Fibroblast of peridontal ligament (primary cell): ENCODE data around the gene NFAM1.

Experiments used
- DNase-seq: peaks from one replicate; pipeline ENCODE4 v3.0.0-alpha.2; 2010; ENCODE audit errors: extremely low read depth

NFAM1 gene

GRCh38 chr22:42416671-42417230 is 15.5 kb downstream of the NFAM1 start:
- DNase-seq: no peak

- no peak for DNase-seq
These were observed 17.5 kb downstream of the NFAM1 start for GRCh38 chr22:42414565-42415303.

- DNase-seq: no peak
These were observed 18.2 kb downstream of the NFAM1 start for GRCh38 chr22:42414021-42414420.

GRCh38 chr22:42412744-42413333 is 19.4 kb downstream of the NFAM1 start:
- no peak for DNase-seq

GRCh38 chr22:42410708-42411107 is 21.5 kb downstream of the NFAM1 start:
- no peak for DNase-seq

- no peak for DNase-seq
These were observed 23.2 kb downstream of the NFAM1 start for GRCh38 chr22:42408810-42409529.

GRCh38 chr22:42408276-42408675 is 23.9 kb downstream of the NFAM1 start:
- no peak for DNase-seq

GRCh38 chr22:42404266-42404665 is 27.9 kb downstream of the NFAM1 start:
- no peak for DNase-seq

- DNase-seq: no peak
These were observed 30.5 kb downstream of the NFAM1 start for GRCh38 chr22:42401535-42402334.

- no peak for DNase-seq
These were observed 31.2 kb downstream of the NFAM1 start for GRCh38 chr22:42400811-42401534.

GRCh38 chr22:42399315-42400271 is 32.6 kb downstream of the NFAM1 start:
- no peak for DNase-seq

- no peak for DNase-seq
These were observed 34.6 kb downstream of the NFAM1 start for GRCh38 chr22:42397332-42398249.

- no peak for DNase-seq
These were observed 35.4 kb downstream of the NFAM1 start for GRCh38 chr22:42396621-42397331.

GRCh38 chr22:42389143-42389542 is 43.1 kb downstream of the NFAM1 start:
- no peak for DNase-seq

- no peak for DNase-seq
These were observed 43.9 kb downstream of the NFAM1 start for GRCh38 chr22:42388130-42388797.

GRCh38 chr22:42387631-42388030 is 44.6 kb downstream of the NFAM1 start:
- DNase-seq: no peak

- DNase-seq: no peak
These were observed 46.5 kb downstream of the NFAM1 start for GRCh38 chr22:42385696-42386095.

- no peak for DNase-seq
These were observed 47.7 kb downstream of the NFAM1 start for GRCh38 chr22:42384506-42384905.
